Peyer's patch (tissue), 4 donors: ENCODE data around the gene SLC45A1.

Experiments used
- CTCF ChIP-seq, 6 experiments: fragments of 450-650 bp in 4 of 6; fragments of 200-600 bp in 2 of 6; sonication (generic) in 1 of 6; IDR thresholded peaks; one replicate each; pipeline ENCODE4 v1.5.1; 2017 to 2019; ENCODE audit warnings: antibody characterized with exemption in 6 of 6, mild to moderate bottlenecking in 3 of 6, moderate library complexity in 1 of 6
- POLR2A ChIP-seq, 2 donors: fragments of 450-650 bp; IDR thresholded peaks; one replicate each; pipeline ENCODE4 v1.5.1; 2017; ENCODE audit warnings: antibody characterized with exemption in 2 of 2, mild to moderate bottlenecking in 2 of 2, moderate library complexity in 2 of 2

DNA sequence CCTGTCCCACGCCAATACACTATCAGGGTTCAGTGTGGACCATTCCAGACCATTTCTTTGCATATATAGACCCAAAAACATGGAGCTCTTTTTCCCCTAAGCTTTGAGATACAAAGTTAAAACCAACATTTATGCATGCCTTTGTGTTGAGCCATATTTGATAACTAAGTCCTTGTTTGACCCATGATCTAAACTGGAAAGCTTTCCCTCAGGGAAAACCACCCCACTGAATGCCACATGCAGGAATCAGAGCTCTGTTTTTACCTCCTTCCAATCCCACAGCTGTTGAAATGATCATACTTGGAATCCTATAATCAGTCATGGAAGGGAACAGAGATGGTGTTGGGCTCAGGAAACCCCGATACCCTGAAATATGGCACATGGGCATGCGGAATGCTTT is 14.8 kb upstream of the SLC45A1 start:
- TF ChIP-seq CTCF (IDR thresholded peaks at IDR 0.05) (no peak), POLR2A (IDR thresholded peaks at IDR 0.05) (no peak)
